Endometrial microvascular endothelial cells (primary cell): ENCODE results near the gene SCFD1. TPM values are rescaled to one million over a fixed set of nuclear protein-coding genes. Genes with fewer than 3 reads are reported as not detected.
"Not testable (repeated sequence)": the region's sequence is repeated elsewhere in the genome, so short reads cannot be mapped to it uniquely, and the experiment has no call there.

Source experiments
- in situ Hi-C: cut with HindIII; loops from 2 replicates; pipeline ENCODE4 v1.10.0; 2017; ENCODE audit warnings: low sequenced_read_pairs, low pct_unique_long_range_greater_than_20kb; ENCODE audit errors: inconsistent ontology term
- total RNA-seq: library from RNA; depleted of rRNA; stranded (reverse); fragments of >200 nt; gene quantifications from one replicate; pipeline ENCODE4 v1.2.3, GENCODE V29; 2015; ENCODE audit errors: inconsistent ontology term

The SCFD1 gene
- total RNA-seq, 1 donor from 2014 or later: 57.8 TPM

DNA sequence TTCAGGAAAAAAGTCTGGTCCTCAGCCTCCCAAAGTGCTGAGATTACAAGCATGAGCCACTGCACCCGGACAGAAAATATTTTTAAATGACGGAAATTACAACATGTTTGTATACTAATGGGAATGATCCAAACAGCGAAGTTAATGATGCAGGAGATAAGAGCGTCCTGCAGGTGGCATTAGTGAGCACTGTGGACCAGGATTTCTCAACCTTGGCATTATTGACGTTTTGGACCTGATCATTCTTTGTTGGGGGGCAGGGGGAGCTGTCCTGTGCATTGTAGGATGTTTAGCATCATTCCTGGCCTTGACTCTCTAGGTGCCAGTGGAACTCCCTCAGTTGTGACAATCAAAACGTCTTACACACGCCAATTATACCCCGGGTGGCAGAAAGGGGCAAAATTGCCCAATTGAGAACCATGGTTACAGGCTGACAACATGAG lies 34.1 kb downstream of the SCFD1 start:
- in situ Hi-C loops: no loop called here

DNA sequence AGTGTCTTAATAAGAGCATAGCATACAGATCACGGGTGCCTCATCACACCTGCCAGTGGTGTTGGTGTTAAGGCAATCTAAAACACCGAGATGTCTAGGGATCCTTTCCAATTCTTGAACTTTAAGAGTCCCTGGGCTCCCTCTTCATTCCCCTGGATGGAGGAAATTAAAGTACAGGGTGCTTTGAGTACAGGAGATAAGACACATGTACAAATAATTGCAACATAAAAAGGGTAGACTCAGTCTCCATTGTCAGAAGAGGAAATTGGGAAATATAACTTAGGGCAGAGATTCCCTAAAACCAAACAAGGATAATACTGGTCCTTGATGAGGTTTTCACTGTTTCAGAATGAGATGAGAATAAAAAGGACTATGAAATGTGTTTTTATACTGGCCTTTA lies 34.9 kb downstream of the SCFD1 start:
- in situ Hi-C loops: no loop called here

GRCh38 chr14:30657606-30658163 lies 35.6 kb downstream of the SCFD1 start:
- in situ Hi-C loops: no loop called here

- in situ Hi-C loops: no loop called here
Observed at GRCh38 chr14:30658645-30659044, 36.5 kb downstream of the SCFD1 start.

DNA sequence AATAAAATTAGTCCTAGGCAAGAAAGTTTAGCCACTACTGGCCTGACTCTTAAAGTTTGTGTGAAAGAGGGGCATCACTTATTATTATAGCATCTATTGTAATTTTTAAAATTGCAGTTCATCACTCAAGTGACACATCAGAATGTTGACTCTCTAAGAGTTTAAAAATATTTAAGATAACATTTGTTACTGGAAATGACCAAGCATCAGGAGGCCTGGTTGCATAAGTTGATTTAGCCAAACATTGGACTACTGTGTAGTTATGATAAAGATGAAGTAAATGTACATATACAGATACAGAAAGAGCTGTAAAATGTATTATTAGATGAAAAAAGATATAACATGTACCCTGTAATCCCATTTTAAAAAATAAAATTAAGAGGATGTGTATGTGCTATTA lies 47.5 kb downstream of the SCFD1 start:
- in situ Hi-C loops: no loop called here

GRCh38 chr14:30673071-30673470 lies 51.0 kb downstream of the SCFD1 start:
- in situ Hi-C loops: no loop called here

DNA sequence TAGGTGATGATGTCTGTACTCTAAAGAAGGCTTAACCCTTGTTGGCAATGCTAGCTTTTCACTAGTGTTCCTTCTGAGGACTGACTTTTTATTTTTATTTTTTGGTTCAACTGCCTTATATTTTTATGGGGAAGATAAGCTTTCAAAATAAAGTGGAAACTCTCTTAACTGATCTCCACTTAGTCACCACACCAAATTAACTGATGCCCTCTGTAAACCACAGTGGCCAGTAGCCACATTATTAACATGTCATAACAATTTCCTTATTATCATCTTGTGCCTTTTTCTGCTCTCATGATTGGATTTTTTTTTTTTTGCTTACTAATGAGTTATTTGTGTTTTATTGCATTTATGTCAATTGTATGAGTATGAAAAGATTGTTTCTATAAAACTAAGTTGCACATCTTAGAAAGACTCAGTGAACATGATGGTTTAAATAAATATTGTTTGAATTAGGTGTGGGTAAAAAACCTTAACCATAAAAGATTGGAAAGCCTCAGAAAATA lies 56.9 kb downstream of the SCFD1 start:
- in situ Hi-C loops: no loop called here

GRCh38 chr14:30680036-30680435 lies 57.9 kb downstream of the SCFD1 start:
- in situ Hi-C loops: no loop called here

DNA sequence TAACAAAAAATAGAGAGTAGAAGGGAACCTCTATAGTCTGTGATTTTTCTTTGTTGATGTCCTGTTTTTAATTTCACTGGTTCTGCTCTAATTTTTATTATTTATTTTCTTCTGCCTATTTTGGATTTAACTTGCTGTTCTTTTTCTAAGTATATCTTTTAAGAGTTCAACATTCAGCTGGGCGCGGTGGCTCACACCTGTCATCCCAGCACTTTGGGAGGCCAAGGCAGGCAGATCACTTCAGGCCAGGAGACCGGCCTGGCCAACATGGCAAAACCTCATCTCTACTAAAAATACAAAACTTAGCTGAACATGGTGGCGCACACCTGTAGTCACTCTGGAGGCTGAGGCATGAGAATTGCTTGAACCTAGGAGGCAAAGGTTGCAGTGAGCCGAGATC lies 58.7 kb downstream of the SCFD1 start:
- in situ Hi-C loops: not testable (repeated sequence)

DNA sequence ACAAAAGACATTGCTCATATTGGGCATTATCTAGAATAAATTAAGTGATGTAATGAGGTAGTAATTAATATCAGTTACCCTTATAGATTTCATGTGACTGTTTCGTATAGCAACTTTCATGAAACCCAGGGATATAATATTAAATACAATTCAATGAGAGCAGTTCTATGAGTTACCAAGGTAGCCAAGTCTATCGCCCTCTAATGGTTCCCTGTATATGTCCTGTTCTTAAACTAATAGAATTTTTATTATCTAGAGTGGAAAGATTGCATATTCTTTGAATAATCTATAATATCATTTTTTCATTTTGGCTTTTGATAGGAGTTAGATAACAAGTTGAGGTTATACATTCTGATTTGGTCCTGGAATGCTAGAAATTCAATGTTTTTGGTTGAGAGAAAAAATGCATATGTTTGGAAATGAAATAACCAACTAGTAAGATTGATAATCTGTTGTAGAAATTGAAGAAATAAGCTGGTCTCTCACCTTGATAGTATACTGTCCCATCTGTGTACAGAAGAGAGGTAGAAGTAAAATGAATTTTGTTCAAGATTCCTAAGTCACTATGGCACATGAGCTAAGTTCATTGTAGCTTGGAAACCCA lies 59.7 kb downstream of the SCFD1 start:
- in situ Hi-C loops: no loop called here

DNA sequence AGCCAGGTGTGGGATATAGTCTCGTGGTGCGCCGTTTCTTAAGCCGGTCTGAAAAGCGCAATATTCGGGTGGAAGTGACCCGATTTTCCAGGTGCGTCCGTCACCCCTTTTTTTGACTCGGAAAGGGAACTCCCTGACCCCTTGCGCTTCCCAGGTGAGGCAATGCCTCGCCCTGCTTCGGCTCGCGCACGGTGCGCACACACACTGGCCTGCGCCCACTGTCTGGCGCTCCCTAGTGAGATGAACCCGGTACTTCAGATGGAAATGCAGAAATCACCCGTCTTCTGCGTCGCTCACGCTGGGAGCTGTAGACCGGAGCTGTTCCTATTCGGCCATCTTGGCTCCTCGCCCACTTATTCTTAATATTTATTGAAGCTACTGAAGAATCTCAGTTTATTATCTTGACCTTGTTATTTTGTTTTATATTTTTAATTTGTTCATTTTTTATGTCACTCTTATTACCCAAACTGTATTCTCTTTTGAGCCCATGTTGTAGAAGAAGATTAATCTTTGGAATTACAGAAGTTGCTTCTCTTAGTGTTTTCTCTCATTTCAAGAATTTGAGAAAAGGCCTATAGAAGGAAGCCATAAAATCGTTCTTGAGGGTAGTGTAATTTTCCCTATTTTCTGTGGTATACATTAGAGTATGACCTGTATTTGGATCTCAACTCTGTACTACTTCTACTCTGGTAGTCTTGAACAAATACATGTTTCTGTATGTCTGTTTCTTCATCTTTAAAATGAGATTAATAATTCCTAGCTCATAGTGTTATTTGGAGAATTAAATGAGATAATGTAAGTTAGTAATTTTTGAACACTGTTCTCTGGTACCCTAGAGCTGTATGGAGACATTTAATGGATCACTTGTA lies 68.6 kb downstream of the SCFD1 start:
- in situ Hi-C loops: not testable (repeated sequence)

DNA sequence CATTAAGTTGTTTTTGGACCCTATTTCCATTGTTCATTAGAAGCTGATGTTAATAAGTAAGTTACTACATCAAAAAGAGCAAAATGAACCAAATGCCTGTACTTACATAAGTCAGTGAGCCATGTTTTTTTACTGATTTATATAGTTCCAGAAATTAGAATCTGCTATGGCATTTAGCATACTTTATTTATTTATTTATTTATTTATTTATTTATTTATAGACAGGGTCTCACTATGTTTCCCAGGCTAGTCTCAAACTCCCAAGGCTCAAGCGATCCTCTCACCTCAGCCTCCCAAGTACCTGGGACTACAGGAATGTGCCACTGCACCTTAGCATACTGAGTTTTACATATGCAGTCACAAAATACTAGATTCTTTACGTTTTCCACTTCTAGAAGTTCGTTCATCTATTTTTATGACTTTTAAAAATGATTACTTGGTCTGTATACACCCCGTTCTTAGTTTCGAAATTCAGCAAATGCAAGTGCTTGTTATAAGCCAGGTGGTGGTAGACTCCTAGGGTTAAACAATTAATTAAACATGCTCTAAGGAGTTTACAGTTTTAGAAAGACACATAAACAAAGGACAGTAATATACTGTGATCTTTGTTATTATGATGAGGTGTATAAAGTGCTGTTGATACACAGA lies 69.8 kb downstream of the SCFD1 start:
- in situ Hi-C loops: no loop called here

GRCh38 chr14:30692669-30693068 lies 70.5 kb downstream of the SCFD1 start:
- in situ Hi-C loops: no loop called here

GRCh38 chr14:30698463-30698862 lies 76.3 kb downstream of the SCFD1 start:
- in situ Hi-C loops: no loop called here

DNA sequence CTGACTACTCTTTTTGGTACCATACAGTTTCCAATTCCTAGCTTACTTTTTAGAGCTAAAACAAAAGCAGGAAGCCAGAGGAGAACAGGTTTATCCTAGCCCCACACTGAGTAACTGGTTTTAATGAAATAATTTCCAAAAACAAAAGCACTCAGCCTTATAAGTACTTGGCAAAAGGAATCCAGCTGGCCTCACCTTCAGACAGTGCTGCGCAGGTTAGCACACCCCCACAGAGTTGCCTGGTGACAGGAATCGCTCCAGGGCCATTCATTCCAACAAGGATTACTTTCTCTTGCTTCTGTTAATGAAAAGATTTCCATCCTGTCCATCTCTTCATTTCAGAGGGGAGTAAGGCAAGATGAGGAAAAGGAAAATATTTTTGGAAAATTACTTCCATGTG lies 84.6 kb downstream of the SCFD1 start:
- in situ Hi-C loops: no loop called here

DNA sequence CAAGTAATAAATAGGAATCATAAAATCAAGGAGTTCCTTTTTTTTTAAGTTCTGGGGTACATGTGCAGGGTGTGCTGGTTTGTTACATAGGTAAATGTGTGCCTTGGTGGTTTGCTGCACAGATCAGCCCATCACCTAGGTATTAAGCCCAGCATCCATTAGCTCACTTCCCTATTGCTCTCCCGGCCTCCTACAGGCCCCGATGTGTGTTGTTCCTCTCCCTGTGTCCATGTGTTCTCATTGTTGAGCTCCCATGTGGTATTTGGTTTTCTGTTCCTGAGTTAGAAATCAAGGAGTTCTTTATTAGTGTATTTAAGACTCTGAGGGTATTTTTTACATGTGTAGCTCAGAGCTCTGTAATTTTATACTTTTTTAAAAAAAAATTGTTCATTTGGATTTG lies 86.0 kb downstream of the SCFD1 start:
- in situ Hi-C loops: no loop called here

DNA sequence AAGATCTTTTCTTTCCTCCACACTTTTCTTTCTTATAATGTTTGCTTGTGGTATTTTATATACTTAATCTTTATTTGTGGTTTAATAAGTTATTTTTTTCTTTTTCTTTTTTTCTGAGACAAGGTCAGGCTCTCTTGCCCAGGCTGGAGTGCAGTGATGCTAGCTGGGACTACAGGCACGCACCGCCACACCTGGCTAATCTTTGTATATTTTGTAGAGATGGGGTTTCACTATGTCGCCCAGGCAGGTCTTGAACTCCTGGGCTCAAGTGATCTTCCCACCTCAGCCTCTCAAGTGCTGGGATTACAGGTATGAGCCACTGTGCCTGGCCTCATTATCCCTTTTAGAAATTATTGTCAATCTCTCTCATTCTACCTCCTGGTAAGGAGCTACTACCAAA lies 87.1 kb downstream of the SCFD1 start:
- in situ Hi-C loops: no loop called here

DNA sequence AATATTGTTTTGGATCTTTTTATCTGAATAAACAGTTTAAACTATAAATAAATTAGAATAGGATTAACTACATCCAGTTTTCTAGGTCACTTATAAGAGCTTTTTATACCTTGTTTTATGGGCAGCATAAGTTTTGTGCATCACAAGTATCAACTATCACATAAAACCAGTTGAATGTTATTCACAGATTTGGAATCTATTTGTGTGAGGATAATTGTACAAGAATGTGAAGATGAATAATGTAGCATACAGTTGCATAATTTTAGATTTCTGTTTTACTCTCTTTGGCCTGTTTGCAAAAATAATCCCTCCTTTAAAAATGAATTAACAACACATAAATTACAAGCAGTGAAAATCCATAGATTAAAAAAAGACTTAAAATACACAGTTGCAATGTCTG lies 88.8 kb downstream of the SCFD1 start:
- in situ Hi-C loops: no loop called here

DNA sequence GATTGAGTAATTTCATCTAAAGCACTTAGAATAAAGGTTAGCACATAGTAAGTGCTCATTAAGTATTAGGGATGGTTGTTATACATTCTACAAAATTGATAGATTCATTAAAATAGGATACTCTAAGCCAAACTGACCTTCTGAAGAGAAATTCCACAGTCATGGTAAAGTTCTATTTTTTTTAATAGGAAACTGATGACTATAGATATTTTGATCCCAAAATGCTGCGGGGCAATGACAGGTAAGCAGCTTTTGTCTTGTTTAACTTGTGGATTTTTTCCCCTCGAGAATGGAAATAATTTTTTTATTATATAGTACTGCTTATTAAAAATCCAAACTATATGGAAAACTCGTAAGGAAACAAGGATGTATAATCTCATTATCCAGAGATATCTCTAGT lies 97.0 kb downstream of the SCFD1 start:
- in situ Hi-C loops: no loop called here

DNA sequence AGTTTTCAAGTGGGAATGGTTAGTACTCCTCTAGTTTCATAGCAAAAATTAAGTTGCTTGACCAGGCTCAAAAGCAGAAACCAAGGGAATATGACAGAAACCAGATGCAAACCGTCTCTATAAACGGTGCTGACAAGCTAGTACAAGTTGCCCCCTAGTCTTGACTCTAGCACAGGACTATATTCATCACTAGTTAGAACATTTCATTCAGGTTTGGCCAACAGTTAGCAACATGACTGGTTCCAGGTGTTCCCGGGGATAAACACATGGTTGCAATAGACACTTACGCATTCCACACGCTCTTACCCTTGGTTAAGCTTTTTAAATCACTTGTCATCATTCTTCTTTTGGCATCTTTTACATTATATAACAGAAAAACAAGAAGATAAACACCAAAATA lies 103.6 kb downstream of the SCFD1 start:
- in situ Hi-C loops: no loop called here
